T-cell (primary cell): ENCODE results near the gene CD72. TPM values are rescaled to one million over a fixed set of nuclear protein-coding genes. Genes with fewer than 3 reads are reported as not detected.

Source experiments
- ATAC-seq, 4 experiments: fragments of 200-7000 bp in 3 of 4; fragments of 150-1000 bp in 1 of 4; cut with Tn5 transposase; replicated peaks in 1 of 4; 1 replicate in 3 of 4; 2 replicates in 1 of 4; pipeline ENCODE4 v1.10.0; 2021; ENCODE audit warnings: moderate library complexity in 3 of 4, mild to moderate bottlenecking in 2 of 4, moderate number of reproducible peaks in 1 of 4
- CTCF ChIA-PET, 2 donors: fragments of 300-600 bp; sonication (Branson Sonifier 250); formaldehyde crosslinking; loops; one replicate each; lab custom pipeline; 2022; ENCODE audit warnings: antibody characterized with exemption in 2 of 2; lab: Charles Lee
- POLR2A ChIA-PET, 2 donors: fragments of 300-600 bp; sonication (Branson Sonifier 250); formaldehyde crosslinking; loops; one replicate each; lab custom pipeline; 2022; ENCODE audit warnings: antibody characterized with exemption in 2 of 2; lab: Charles Lee
- DNase-seq, 35 experiments: peaks; one replicate each; pipeline versions ENCODE4 v3.0.0 to v3.0.0-alpha.2; 2013 to 2023
- H3K27ac ChIP-seq: one replicate; pipeline ENCODE4 v1.5.1; 2013; ENCODE audit warnings: low read length
- H3K27me3 ChIP-seq, 2 experiments: replicated peaks in 1 of 2; 1 replicate in 1 of 2; 2 replicates in 1 of 2; pipeline versions ENCODE4 v1.6.1 to v1.7.0; 2013; ENCODE audit warnings: low read length in 1 of 2, mixed read lengths in 1 of 2; ENCODE audit not compliant: control insufficient read depth in 2 of 2, insufficient read depth in 2 of 2; ENCODE audit errors: extremely low read depth in 1 of 2
- H3K36me3 ChIP-seq, 2 donors: 1 replicate in 1 of 2; 2 replicates in 1 of 2; pipeline versions ENCODE4 v1.6.1 to v1.7.0; 2013; ENCODE audit warnings: low read length in 1 of 2; ENCODE audit not compliant: control insufficient read depth in 2 of 2, insufficient read depth in 1 of 2; ENCODE audit errors: extremely low read depth in 1 of 2
- H3K4me1 ChIP-seq, 2 experiments: 1 replicate in 1 of 2; 2 replicates in 1 of 2; pipeline versions ENCODE4 v1.6.1 to v1.7.0; 2013; ENCODE audit warnings: low read length in 2 of 2, mixed read lengths in 1 of 2; ENCODE audit not compliant: insufficient read depth in 2 of 2, control insufficient read depth in 1 of 2; ENCODE audit errors: extremely low read depth in 1 of 2
- H3K4me3 ChIP-seq, 2 donors: 1 replicate in 1 of 2; 2 replicates in 1 of 2; pipeline versions ENCODE4 v1.5.1 to v1.7.0; 2013; ENCODE audit warnings: mild to moderate bottlenecking in 2 of 2, low read length in 1 of 2, moderate library complexity in 1 of 2; ENCODE audit not compliant: control insufficient read depth in 1 of 2; ENCODE audit errors: extremely low read depth in 1 of 2
- H3K9me3 ChIP-seq: 2 replicates; pipeline ENCODE4 v1.7.0; 2013
- H3K27ac Mint-ChIP-seq, 2 donors: one replicate each; pipeline ENCODE4 v1.8.0; 2020 to 2021; ENCODE audit warnings: mild to moderate bottlenecking in 2 of 2, mixed read lengths in 2 of 2
- H3K27me3 Mint-ChIP-seq, 2 donors: one replicate each; pipeline ENCODE4 v1.8.0; 2021 to 2022; ENCODE audit warnings: mixed read lengths in 2 of 2
- H3K36me3 Mint-ChIP-seq: one replicate; pipeline ENCODE4 v1.8.0; 2021; ENCODE audit warnings: mixed read lengths
- H3K4me1 Mint-ChIP-seq, 3 donors: one replicate each; pipeline ENCODE4 v1.8.0; 2020 to 2022; ENCODE audit warnings: mixed read lengths in 3 of 3, mild to moderate bottlenecking in 1 of 3
- H3K4me3 Mint-ChIP-seq, 3 donors: one replicate each; pipeline ENCODE4 v1.8.0; 2020 to 2022; ENCODE audit warnings: mild to moderate bottlenecking in 3 of 3, mixed read lengths in 3 of 3, moderate library complexity in 3 of 3
- H3K9me3 Mint-ChIP-seq, 3 donors: one replicate each; pipeline ENCODE4 v1.8.0; 2020 to 2022; ENCODE audit warnings: mixed read lengths in 3 of 3
- WGBS: methylation state at CpG from one replicate; pipeline ENCODE4 v1.1.5; 2013; ENCODE audit warnings: missing lambda C conversion rate; ENCODE audit not compliant: insufficient coverage; 5-methylcytosine and 5-hydroxymethylcytosine counted together
- total RNA-seq, 35 experiments: library from RNA in 6 of 35; stranded (reverse) in 6 of 35; fragments of 120-200 nt in 1 of 35; gene quantifications; one replicate each; pipeline versions ENCODE4 v1.2.1 to v1.2.4 and lab custom pipeline; 2013 to 2026

CD72 gene
- total RNA-seq, 5 donors from 2014 or later (not counting 1 experiment from before 2014, with no cell fraction given) = 2.5 to 9.2 (median 4.9) TPM

DNA sequence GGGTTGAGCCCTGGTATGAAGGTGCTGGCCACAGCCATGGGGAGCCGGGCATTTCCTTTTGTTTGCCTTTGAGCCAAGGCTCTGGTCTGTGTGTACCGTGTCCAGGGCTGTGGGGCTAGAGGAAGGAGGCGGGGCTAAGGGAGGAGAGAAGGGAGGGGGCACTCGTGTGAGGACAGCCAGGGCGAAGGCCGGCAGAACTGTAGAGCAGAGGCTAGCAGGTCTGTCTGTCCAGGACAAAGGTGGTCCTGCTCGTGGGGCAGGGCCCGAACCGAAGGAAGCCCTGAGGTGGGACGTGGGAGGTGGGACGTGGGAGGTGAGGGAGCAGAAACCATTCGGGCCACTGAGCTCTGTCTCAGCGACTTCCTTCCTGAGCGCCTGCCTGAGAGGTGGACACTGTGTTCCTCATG, 54.4 kb downstream of the CD72 start:
- Mint-ChIP-seq H3K9me3 (no peaks in the 10 kb centered on the region), H3K4me3 (no peak overlapping the region), H3K27me3 (no peaks in the 10 kb centered on the region), H3K27ac (no peak overlapping the region), H3K36me3 (no peaks in the 10 kb centered on the region), H3K4me1 (no peaks in the 10 kb centered on the region)
- no peak overlapping the region for H3K4me3 ChIP-seq
- H3K27ac ChIP-seq = no peak overlapping the region
- ATAC-seq (no peak), DNase-seq (no peak)
- H3K4me1 ChIP-seq = no peaks in the 10 kb centered on the region
- peaks cover 0 to 9% of the 10 kb centered on the region in 2 experiments for H3K27me3 ChIP-seq
- POLR2A ChIA-PET = no interaction called here
- 66% methylated on average over 12 of the region's 14 CpGs for WGBS
- no peaks in the 10 kb centered on the region for H3K36me3 ChIP-seq
- CTCF ChIA-PET = no interaction called here
- no peaks in the 10 kb centered on the region for H3K9me3 ChIP-seq

DNA sequence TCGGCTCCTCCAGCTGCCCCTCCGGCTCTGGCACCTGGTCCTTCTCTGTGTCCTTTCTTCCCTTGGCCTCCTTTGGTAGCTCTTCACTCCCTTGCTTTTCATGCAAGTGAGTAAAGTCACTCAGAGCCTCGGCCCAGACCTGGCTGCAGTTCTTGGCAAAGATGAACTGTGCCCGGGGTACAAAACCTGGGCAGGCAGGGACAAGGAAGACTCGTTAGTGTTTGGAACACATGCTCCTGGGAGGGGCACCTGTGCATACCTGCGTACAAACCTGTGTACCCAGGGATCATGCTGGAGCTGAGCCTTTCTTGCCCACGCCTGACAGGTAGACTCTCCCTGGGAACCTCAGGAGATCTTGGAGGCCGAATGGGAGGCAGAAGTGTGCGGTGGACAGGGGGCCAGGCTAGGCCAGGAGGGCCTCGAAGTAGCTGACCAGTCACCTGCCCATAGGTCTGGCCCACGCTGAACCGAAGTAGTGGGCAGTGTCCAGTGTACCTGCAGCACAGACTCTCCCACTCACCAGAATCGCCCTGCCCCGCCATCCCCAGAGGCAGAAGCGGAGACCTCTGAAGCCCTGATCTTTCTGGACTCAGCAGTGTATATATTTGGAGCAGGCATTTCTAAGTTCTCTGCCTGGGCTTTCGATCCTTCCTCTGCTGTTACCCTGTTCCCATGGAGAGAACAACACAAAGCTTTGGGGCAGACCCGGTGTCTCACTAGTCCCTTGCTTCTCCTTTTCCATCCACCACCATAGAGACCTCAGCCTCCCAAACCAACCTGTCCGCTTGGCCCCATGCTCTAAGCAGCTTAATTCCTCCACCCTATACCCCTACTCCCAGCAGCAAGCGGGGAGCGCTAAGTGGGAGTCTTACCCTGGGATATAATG, 55.1 kb downstream of the CD72 start:
- no peak overlapping the region for H3K4me3 ChIP-seq
- ChIA-PET CTCF (interaction anchor here in 1 of 2 donors (0.6 kb wide), 1 partner anchor 339 kb away, joined by 3 read pairs; no protein-coding TSS in a partner anchor), POLR2A (no interaction called here)
- no peaks in the 10 kb centered on the region for H3K9me3 ChIP-seq
- WGBS = 88% methylated on average over 12 of the region's 20 CpGs
- no peaks in the 10 kb centered on the region for H3K4me1 ChIP-seq
- H3K27ac ChIP-seq = no peak overlapping the region
- DNase-seq = no peak
- Mint-ChIP-seq H3K27me3 (no peaks in the 10 kb centered on the region), H3K4me3 (no peak overlapping the region), H3K4me1 (no peaks in the 10 kb centered on the region), H3K9me3 (no peaks in the 10 kb centered on the region), H3K27ac (no peak overlapping the region), H3K36me3 (no peaks in the 10 kb centered on the region)
- no peak for ATAC-seq
- peaks cover 0 to 9% of the 10 kb centered on the region in 2 experiments for H3K27me3 ChIP-seq
- no peaks in the 10 kb centered on the region for H3K36me3 ChIP-seq

DNA sequence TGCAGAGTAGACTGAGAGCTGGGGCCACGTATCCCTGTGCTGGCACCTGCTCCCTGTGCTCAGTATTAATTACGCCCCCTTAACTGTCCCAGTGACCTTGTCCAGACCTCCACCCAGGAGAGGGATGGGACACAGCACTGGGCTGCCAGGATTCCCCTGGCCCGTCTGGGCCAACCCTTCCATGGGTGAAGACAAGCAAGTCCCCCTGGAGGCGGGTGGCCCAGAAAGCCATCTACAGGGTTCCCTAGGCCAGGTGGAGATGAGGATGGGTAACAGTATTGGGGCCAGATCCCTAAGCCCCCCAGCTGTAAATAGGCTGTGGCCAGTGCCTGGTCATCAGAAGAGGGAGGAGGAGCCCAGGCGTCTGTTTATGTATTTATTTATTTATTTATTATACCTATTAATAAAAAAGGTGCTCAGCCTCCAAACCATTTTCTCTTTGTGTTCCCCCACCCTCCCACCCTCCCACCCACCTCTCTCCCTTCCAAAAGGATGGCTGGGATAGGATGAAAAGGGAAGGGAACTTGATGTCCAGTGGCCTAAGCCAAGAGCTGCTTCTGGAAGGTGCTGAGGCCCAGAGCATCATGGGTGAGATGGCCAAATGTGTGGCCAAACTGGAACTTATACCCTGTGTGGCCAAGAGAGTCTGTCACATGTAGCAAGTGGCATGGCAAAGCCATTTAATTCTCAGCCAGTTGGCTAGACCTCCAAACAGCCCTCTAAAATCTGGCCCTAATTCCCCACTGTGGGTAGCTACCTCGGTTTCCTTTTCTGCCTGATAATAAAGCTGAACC, 56.5 kb downstream of the CD72 start:
- Mint-ChIP-seq H3K9me3 (no peaks in the 10 kb centered on the region), H3K36me3 (no peaks in the 10 kb centered on the region), H3K27ac (no peak overlapping the region), H3K27me3 (no peaks in the 10 kb centered on the region), H3K4me3 (no peak overlapping the region), H3K4me1 (no peaks in the 10 kb centered on the region)
- Histone ChIP-seq H3K9me3 (no peaks in the 10 kb centered on the region), H3K36me3 (no peaks in the 10 kb centered on the region), H3K4me3 (no peak overlapping the region), H3K4me1 (no peaks in the 10 kb centered on the region), H3K27me3 (peaks cover 0 to 9% of the 10 kb centered on the region in 2 experiments), H3K27ac (no peak overlapping the region)
- 83% methylated on average over 4 of the region's 6 CpGs for WGBS
- DNase-seq (no peak), ATAC-seq (no peak)
- ChIA-PET CTCF (interaction anchor here in 1 of 2 donors (0.6 kb wide), 1 partner anchor 24 kb away, joined by 3 read pairs; no protein-coding TSS in a partner anchor), POLR2A (no interaction called here)

DNA sequence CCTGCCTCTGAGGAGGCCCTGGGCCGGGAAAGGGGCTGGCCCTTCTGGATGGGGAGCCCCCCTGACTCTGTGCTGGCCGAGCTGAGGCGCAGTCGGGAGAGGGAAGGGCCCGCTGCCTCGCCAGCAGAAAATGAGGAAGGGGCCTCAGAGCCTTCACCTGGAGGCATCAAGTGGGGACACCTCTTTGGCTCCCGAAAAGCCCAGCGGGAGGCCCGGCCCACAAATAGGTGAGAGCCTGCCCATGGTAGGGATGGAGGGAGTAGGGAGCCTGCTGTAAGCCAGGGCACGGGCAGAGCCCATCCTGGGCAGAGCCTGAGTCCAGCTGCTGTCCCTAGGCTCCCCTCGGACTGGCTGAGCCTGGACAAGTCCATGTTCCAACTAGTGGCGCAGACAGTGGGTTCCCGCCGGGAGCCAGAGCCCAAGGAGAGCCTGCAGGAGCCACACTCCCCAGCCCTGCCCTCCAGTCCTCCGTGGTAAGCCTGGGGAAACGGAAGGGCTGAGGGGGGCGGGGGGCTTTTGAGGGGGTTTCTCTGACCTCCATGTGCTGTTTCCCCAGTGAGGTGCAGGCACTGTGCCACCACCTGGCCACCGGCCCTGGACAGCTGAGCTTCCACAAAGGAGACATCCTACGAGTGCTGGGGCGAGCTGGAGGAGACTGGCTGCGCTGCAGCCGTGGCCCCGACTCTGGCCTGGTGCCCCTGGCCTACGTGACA, 57.4 kb downstream of the CD72 start:
- Mint-ChIP-seq H3K4me1 (no peaks in the 10 kb centered on the region), H3K9me3 (no peaks in the 10 kb centered on the region), H3K36me3 (no peaks in the 10 kb centered on the region), H3K27me3 (no peaks in the 10 kb centered on the region), H3K4me3 (no peak overlapping the region), H3K27ac (no peak overlapping the region)
- Histone ChIP-seq H3K27me3 (peaks cover 0 to 14% of the 10 kb centered on the region in 2 experiments), H3K36me3 (no peaks in the 10 kb centered on the region), H3K4me1 (no peaks in the 10 kb centered on the region), H3K4me3 (no peak overlapping the region), H3K27ac (no peak overlapping the region), H3K9me3 (no peaks in the 10 kb centered on the region)
- ChIA-PET CTCF (no interaction called here), POLR2A (no interaction called here)
- 91% methylated on average over 20 of the region's 24 CpGs for WGBS
- DNase-seq (no peak), ATAC-seq (no peak)

Other genes starting within 250 kb of the CD72 start
- gene RUSC2, start 128.3 kb downstream of the CD72 start, total RNA-seq = 1 to 10 TPM in 3 of 5 donors, under 1 TPM in 2; 0.16 to 3.1 (median 1.2) TPM
- 10 to 100 TPM; 24.2 to 56.1 (median 47.6) TPM for gene TESK1, start 13.2 kb downstream of the CD72 start, total RNA-seq
- 10 to 100 TPM; 34.9 to 57.1 (median 51.9) TPM for gene SIT1, start 32.5 kb upstream of the CD72 start, total RNA-seq
- over 10,000 TPM; 10,537 to 37,987 (median 30,491) TPM for gene RMRP, start 39.6 kb upstream of the CD72 start, total RNA-seq
- 10 to 100 TPM; 17.7 to 29.8 (median 27.5) TPM for gene CCDC107, start 39.9 kb upstream of the CD72 start, total RNA-seq
- gene ARHGEF39, start 46.8 kb upstream of the CD72 start, total RNA-seq = 1 to 10 TPM in 2 of 5 donors, under 1 TPM in 3; 0.12 to 1.3 (median 0.57) TPM
- under 1 TPM in 2 of 5 donors, not detected in 3; 0.19 to 0.46 TPM for gene CA9, start 55.5 kb upstream of the CD72 start, total RNA-seq
- 10 to 100 TPM; 21.4 to 66.0 (median 57.5) TPM for gene TPM2, start 71.5 kb upstream of the CD72 start, total RNA-seq
- 100 to 1,000 TPM; 229 to 366 (median 294) TPM for gene TLN1, start 113.8 kb upstream of the CD72 start, total RNA-seq
- 10 to 100 TPM; 15.9 to 22.6 (median 19.3) TPM for gene CREB3, start 114.3 kb upstream of the CD72 start, total RNA-seq
- 10 to 100 TPM; 35.4 to 63.3 (median 60.1) TPM for gene GBA2, start 130.8 kb upstream of the CD72 start, total RNA-seq
- 10 to 100 TPM; 20.6 to 36.5 (median 33.5) TPM for gene RGP1, start 130.9 kb upstream of the CD72 start, total RNA-seq
- 1 to 10 TPM in 3 of 5 donors, not detected in 2; 1.6 to 5.1 (median 1.6) TPM for gene MSMP, start 135.9 kb upstream of the CD72 start, total RNA-seq
- gene NPR2, start 173.2 kb upstream of the CD72 start, total RNA-seq = 10 to 100 TPM in 3 of 5 donors, 1 to 10 TPM in 2; 5.9 to 10.9 (median 10.5) TPM
- 1 to 10 TPM; 2.8 to 7.1 (median 3.8) TPM for gene SPAG8, start 193.8 kb upstream of the CD72 start, total RNA-seq
- gene HINT2, start 196.6 kb upstream of the CD72 start, total RNA-seq = 10 to 100 TPM; 15.4 to 30.3 (median 28.5) TPM
- gene FAM221B, start 210.3 kb upstream of the CD72 start, total RNA-seq = not detected
- gene TMEM8B, start 210.8 kb upstream of the CD72 start, total RNA-seq = 10 to 100 TPM in 2 of 5 donors, 1 to 10 TPM in 3; 6.5 to 11.9 (median 7.3) TPM